ENCODE data around the gene CDON. TPM values are rescaled to one million over a fixed set of nuclear protein-coding genes. Genes with fewer than 3 reads are reported as not detected.

The CDON gene
- total and polyA plus RNA-seq, 9 of the 15 experiments (the other 6 are each of a cell fraction or from before 2014, with no cell fraction given): 0.08 to 0.64 (median 0.40) TPM

- TF ChIP-seq PKNOX1 (IDR thresholded peaks at IDR 0.05) (peak; percentile 95), JUN (IDR thresholded peaks at IDR 0.05; ENCODE audit: borderline replicate concordance, low read depth, low read length) (no peak), JUN (CRISPR knock-in tag; IDR thresholded peaks at IDR 0.05; ENCODE audit: borderline replicate concordance) (no peak), MBD1 (CRISPR knock-in tag; IDR thresholded peaks at IDR 0.05) (no peak), KLF10 (CRISPR knock-in tag; IDR thresholded peaks at IDR 0.05) (no peak), TBL1XR1 (IDR thresholded peaks at IDR 0.05; ENCODE audit: low read length in 2 of 2) (no peak), ARID1B (IDR thresholded peaks at IDR 0.05) (peak; percentile 26; the same call in 1 of the 2 replicates), AFF4 (CRISPR knock-in tag; IDR thresholded peaks at IDR 0.05) (no peak), HMGN3 (IDR thresholded peaks at IDR 0.05; ENCODE audit: borderline replicate concordance, extremely low read depth, insufficient read length, low read depth, low read length) (peak; percentile 32), PHTF2 (CRISPR knock-in tag; IDR thresholded peaks at IDR 0.05) (no peak), OTX1 (CRISPR knock-in tag; IDR thresholded peaks at IDR 0.05) (peak; percentile 83; the same call in 1 of the 2 replicates), SOX6 (IDR thresholded peaks at IDR 0.05) (no peak; the same call in 1 of the 2 replicates), HES1 (IDR thresholded peaks at IDR 0.05; ENCODE audit: low read depth) (no peak), PREB (CRISPR knock-in tag; IDR thresholded peaks at IDR 0.05) (no peak), HDAC8 (tag; IDR thresholded peaks at IDR 0.05) (no peak), SMARCC2 (IDR thresholded peaks at IDR 0.05; ENCODE audit: low read depth) (no peak), KDM4B (IDR thresholded peaks at IDR 0.05; ENCODE audit: borderline replicate concordance in 2 of 2, low read depth in 1 of 2) (peak in 1 of 2 experiments; percentile 43; a peak in 1 of 4 replicates), COPS2 (conservative IDR thresholded peaks at IDR 0.05) (no peak), RBBP5 (IDR thresholded peaks at IDR 0.05; ENCODE audit: borderline replicate concordance, insufficient read depth, low read length, poor library complexity, severe bottlenecking) (no peak)
These were observed at the start of gene CDON (continued) for GRCh38 chr11:126062679-126063506.
